GM23248 (cell line): ENCODE results near the gene SOSTDC1.

ENCODE experiments used
- EZH2 ChIP-seq: fragments of 200-600 bp; sonication (generic); IDR thresholded peaks from 2 replicates; pipeline ENCODE4 v1.6.1; 2018; ENCODE audit warnings: antibody characterized with exemption, mild to moderate bottlenecking; ENCODE audit not compliant: insufficient read depth, poor library complexity, severe bottlenecking
- EZH2phosphoT487 ChIP-seq: fragments of 200-600 bp; sonication (generic); IDR thresholded peaks from 2 replicates; pipeline ENCODE4 v1.6.1; 2018; ENCODE audit warnings: antibody characterized with exemption, moderate library complexity, mild to moderate bottlenecking, low read depth; ENCODE audit not compliant: insufficient read depth

GRCh38 chr7:16463520-16463919 lies 2.0 kb downstream of the SOSTDC1 start:
- TF ChIP-seq EZH2 (no peak), EZH2phosphoT487 (no peak)
